Umbilical cord (tissue), 2 donors: ENCODE data around the gene MS4A18. TPM values are rescaled to one million over a fixed set of nuclear protein-coding genes. Genes with fewer than 3 reads are reported as not detected.

Experiments used
- DNase-seq: peaks from one replicate; pipeline ENCODE4 v3.0.0-alpha.2; 2015; ENCODE audit warnings: low spot score
- total RNA-seq: library from RNA; depleted of rRNA; stranded (reverse); fragments of >200 nt; gene quantifications from one replicate; pipeline ENCODE4 v1.2.3, GENCODE V29; 2014; ENCODE audit warnings: low replicate concordance; ENCODE audit not compliant: insufficient read depth

MS4A18 gene
- total RNA-seq, 1 donor from 2014 or later, result not detected

GRCh38 chr11:60786811-60787567, 62.5 kb downstream of the MS4A18 start:
- DNase-seq, result peak; percentile 34

GRCh38 chr11:60788401-60789125, 64.0 kb downstream of the MS4A18 start:
- no peak for DNase-seq

GRCh38 chr11:60790726-60791125, 66.2 kb downstream of the MS4A18 start:
- no peak for DNase-seq

GRCh38 chr11:60791153-60791933, 66.8 kb downstream of the MS4A18 start:
- no peak for DNase-seq

DNA sequence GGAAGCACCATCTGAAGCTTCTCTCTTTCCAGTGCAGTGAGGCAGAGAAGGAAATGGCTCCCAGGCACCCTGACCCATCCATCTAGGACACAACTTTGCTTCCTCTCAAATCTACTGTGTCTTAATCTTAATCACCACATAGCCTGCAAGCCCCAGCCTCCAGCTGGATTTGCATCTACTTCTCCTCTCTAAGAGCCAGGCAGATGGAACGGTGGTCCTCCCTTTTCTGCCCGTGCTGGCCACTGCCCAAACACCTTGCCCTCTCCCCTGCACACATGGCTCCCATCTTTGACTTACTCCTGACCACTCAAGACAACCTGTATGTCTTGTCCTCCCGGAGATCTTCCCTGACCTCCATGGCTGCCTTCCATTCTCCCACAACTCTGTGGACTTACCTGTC, 68.0 kb downstream of the MS4A18 start:
- DNase-seq, result no peak

Other genes starting within 250 kb of the MS4A18 start
- not detected for gene MS4A12, start 231.9 kb upstream of the MS4A18 start, total RNA-seq
- 2.2 TPM for gene MS4A13, start 209.3 kb upstream of the MS4A18 start, total RNA-seq
- 4.1 TPM for gene MS4A8, start 25.1 kb upstream of the MS4A18 start, total RNA-seq
- gene MS4A15, start 32.1 kb downstream of the MS4A18 start, total RNA-seq, result not detected
- gene MS4A10, start 60.6 kb downstream of the MS4A18 start, total RNA-seq, result not detected
- gene CCDC86, start 117.4 kb downstream of the MS4A18 start, total RNA-seq, result 4.3 TPM
- 0.24 TPM for gene PTGDR2, start 131.2 kb downstream of the MS4A18 start, total RNA-seq
- 0.96 TPM for gene ZP1, start 142.8 kb downstream of the MS4A18 start, total RNA-seq
- 51.8 TPM for gene PRPF19, start 181.9 kb downstream of the MS4A18 start, total RNA-seq
- gene TMEM109, start 189.4 kb downstream of the MS4A18 start, total RNA-seq, result 22.9 TPM
- 33.5 TPM for gene TMEM132A, start 199.7 kb downstream of the MS4A18 start, total RNA-seq
- gene SLC15A3, start 227.5 kb downstream of the MS4A18 start, total RNA-seq, result 6.0 TPM
- 0.24 TPM for gene CD6, start 247.0 kb downstream of the MS4A18 start, total RNA-seq